Endothelial cell of umbilical vein (primary cell): ENCODE measurements around the gene PLPPR5. TPM values are rescaled to one million over a fixed set of nuclear protein-coding genes. Genes with fewer than 3 reads are reported as not detected.

Experiments used
- BruUV-seq: library from RNA; stranded (reverse); fragments of 400-500 nt; replicated peaks from 2 replicates; lab custom pipeline; 2021; lab: Mats Ljungman, UMichigan
- CTCF ChIA-PET: fragments of 300-600, 350-600 bp; sonication (Branson Sonifier 250); formaldehyde crosslinking; loops from one replicate; lab custom pipeline; 2021; ENCODE audit warnings: antibody characterized with exemption, inconsistent platforms; lab: Charles Lee
- POLR2A ChIA-PET: fragments of 300-600, 350-600 bp; sonication (Branson Sonifier 250); formaldehyde crosslinking; loops from one replicate; lab custom pipeline; 2021; ENCODE audit warnings: antibody characterized with exemption, inconsistent platforms; lab: Charles Lee
- DNase-seq: peaks from one replicate; pipeline ENCODE4 v3.0.0-alpha.2; 2011; ENCODE audit warnings: low read depth, low spot score
- FAIRE-seq: peaks from 2 replicates; lab custom pipeline; 2011; peaks lifted over from hg19 to GRCh38; lab: Jason Lieb, UNC
- H2AFZ ChIP-seq: 2 replicates; pipeline ENCODE4 v1.6.0; 2012; ENCODE audit warnings: low read depth, low read length, control low read depth, inconsistent platforms
- H3K27ac ChIP-seq: 2 replicates; pipeline ENCODE4 v1.5.1; 2011; ENCODE audit warnings: low read depth, mild to moderate bottlenecking, control low read depth, low read length, moderate library complexity; ENCODE audit not compliant: insufficient read depth
- H3K27me3 ChIP-seq, 2 experiments: 2 replicates each; pipeline versions ENCODE4 v1.6.0 to v1.6.1; 2011; ENCODE audit warnings: low read length in 2 of 2, mixed read lengths in 1 of 2; ENCODE audit not compliant: control insufficient read depth in 2 of 2, insufficient read depth in 2 of 2
- H3K36me3 ChIP-seq, 2 experiments: 2 replicates in 1 of 2; 3 replicates in 1 of 2; pipeline ENCODE4 v1.5.1; 2011; ENCODE audit warnings: low read length in 2 of 2, mild to moderate bottlenecking in 1 of 2, moderate library complexity in 1 of 2; ENCODE audit not compliant: control insufficient read depth in 2 of 2, insufficient read depth in 2 of 2; ENCODE audit errors: extremely low read depth in 1 of 2
- H3K4me1 ChIP-seq: 3 replicates; pipeline ENCODE4 v1.5.1; 2011; ENCODE audit warnings: mild to moderate bottlenecking, low read length; ENCODE audit not compliant: control insufficient read depth, insufficient read depth; ENCODE audit errors: extremely low read depth
- H3K4me2 ChIP-seq: 2 replicates; pipeline ENCODE4 v1.6.1; 2011; ENCODE audit warnings: low read length, control low read depth, mixed read lengths; ENCODE audit not compliant: insufficient read depth
- H3K4me3 ChIP-seq, 3 experiments: fragments of 200-600 bp in 1 of 3; sonication (generic), shearing (Covaris generic) in 1 of 3; replicated peaks in 1 of 3; 2 replicates each; pipeline ENCODE4 v1.5.1; 2011 to 2016; ENCODE audit warnings: control low read depth in 3 of 3, low read length in 3 of 3, mild to moderate bottlenecking in 2 of 3, inconsistent platforms in 1 of 3, low read depth in 1 of 3, moderate library complexity in 1 of 3; ENCODE audit not compliant: insufficient read depth in 1 of 3
- H3K79me2 ChIP-seq: 2 replicates; pipeline ENCODE4 v1.6.0; 2012; ENCODE audit warnings: low read length, inconsistent platforms; ENCODE audit not compliant: control insufficient read depth, insufficient read depth
- H3K9ac ChIP-seq: replicated peaks from 2 replicates; pipeline ENCODE3; 2011; ENCODE audit warnings: low read length, control low read depth; ENCODE audit not compliant: insufficient read depth; ENCODE audit errors: extremely low read depth
- H3K9me1 ChIP-seq: replicated peaks from 3 replicates; pipeline ENCODE4 v1.6.0; 2011; ENCODE audit warnings: mild to moderate bottlenecking, low read length; ENCODE audit not compliant: control insufficient read depth, insufficient read depth; ENCODE audit errors: extremely low read depth
- H3K9me3 ChIP-seq: replicated peaks from 2 replicates; pipeline ENCODE4 v1.5.1; 2012; ENCODE audit warnings: low read length, inconsistent platforms; ENCODE audit not compliant: control insufficient read depth, insufficient read depth
- H4K20me1 ChIP-seq: replicated peaks from 2 replicates; pipeline ENCODE3; 2011; ENCODE audit warnings: mild to moderate bottlenecking, low read length; ENCODE audit not compliant: control insufficient read depth, insufficient read depth; ENCODE audit errors: extremely low read depth
- CTCF ChIP-seq, 2 donors: IDR thresholded peaks; 1 replicate in 1 of 2; 2 replicates in 1 of 2; pipeline ENCODE4 v1.5.1; 2011; ENCODE audit warnings: low read length in 2 of 2, mild to moderate bottlenecking in 2 of 2, moderate library complexity in 2 of 2, control low read depth in 1 of 2, inconsistent platforms in 1 of 2, low read depth in 1 of 2; ENCODE audit not compliant: insufficient read depth in 1 of 2; ENCODE audit errors: extremely low read depth in 1 of 2
- EZH2 ChIP-seq: IDR thresholded peaks from 2 replicates; pipeline ENCODE4 v1.6.1; 2012; ENCODE audit warnings: borderline replicate concordance, low read depth, mild to moderate bottlenecking, moderate library complexity, low read length, inconsistent platforms; ENCODE audit not compliant: severe bottlenecking
- FOS ChIP-seq: IDR thresholded peaks from 2 replicates; pipeline ENCODE4 v1.6.1; 2011; ENCODE audit warnings: mild to moderate bottlenecking, low read length, moderate library complexity, borderline replicate concordance; ENCODE audit not compliant: insufficient read depth
- GATA2 ChIP-seq: IDR thresholded peaks from 2 replicates; pipeline ENCODE4 v1.7.0; 2011; ENCODE audit warnings: low read depth, mild to moderate bottlenecking, moderate library complexity, mixed read lengths, low read length; ENCODE audit not compliant: insufficient read length, insufficient read depth
- JUN ChIP-seq: IDR thresholded peaks from 2 replicates; pipeline ENCODE4 v1.6.1; 2011; ENCODE audit warnings: borderline replicate concordance, low read depth; ENCODE audit not compliant: insufficient read length, insufficient read depth
- MAX ChIP-seq: IDR thresholded peaks from 2 replicates; pipeline ENCODE4 v1.6.1; 2011; ENCODE audit not compliant: insufficient read depth, insufficient read length
- MYC ChIP-seq: IDR thresholded peaks from one replicate; pipeline ENCODE4 v1.6.1; 2011; ENCODE audit warnings: mild to moderate bottlenecking, low read depth, low read length
- POLR2A ChIP-seq: IDR thresholded peaks from 2 replicates; pipeline ENCODE4 v1.6.1; 2012; ENCODE audit warnings: low read depth, mild to moderate bottlenecking, control low read depth, low read length
- POLR2AphosphoS5 ChIP-seq: IDR thresholded peaks from 2 replicates; pipeline ENCODE4 v1.6.1; 2012; ENCODE audit warnings: low read depth, mild to moderate bottlenecking, control low read depth, low read length, moderate library complexity; ENCODE audit not compliant: insufficient read depth
- dilution Hi-C: fragments of 300-500 bp; cut with MboI; formaldehyde crosslinking; loops from one replicate; pipeline ENCODE4 v1.15.0; 2019; ENCODE audit warnings: low sequenced_read_pairs; ENCODE audit not compliant: extremely low pct_ligation_motif_present
- intact Hi-C: fragments of 100-400 bp; cut with micrococcal nuclease; formaldehyde crosslinking; loops from one replicate; pipeline ENCODE4 v1.10.0; 2022
- polyA plus RNA-seq, 4 experiments: library from polyadenylated mRNA; depleted of rRNA in 3 of 4; stranded (reverse) in 3 of 4; unstranded in 1 of 4; fragments of >200 nt; gene quantifications; 2 replicates each; pipeline versions ENCODE4 v1.2.1 to v1.2.3, GENCODE V29; 2011 to 2012; ENCODE audit warnings: missing spikeins in 1 of 4
- total RNA-seq: library from RNA; stranded (reverse); gene quantifications from 2 replicates; pipeline ENCODE4 v1.2.3, GENCODE V29; 2021

The PLPPR5 gene
- total and polyA plus RNA-seq, 2 donors (not counting 3 experiments of a cell fraction or from before 2014, with no cell fraction given), result not detected

- BruUV-seq, result no TSS peak
- H2AFZ ChIP-seq, result no peak overlapping the region
- peak; percentile 46 for FAIRE-seq
- peaks cover 7 to 20% of the 10 kb centered on the region in 2 experiments for H3K27me3 ChIP-seq
- no peaks in the 10 kb centered on the region for H3K4me1 ChIP-seq
- no peak for TF ChIP-seq POLR2AphosphoS5
- TF ChIP-seq FOS, result peak; percentile 71
- TF ChIP-seq MYC, result no peak
- TF ChIP-seq GATA2, result no peak
- TF ChIP-seq JUN, result peak; percentile 56
- TF ChIP-seq EZH2, result no peak
- no peak for TF ChIP-seq POLR2A
- no peak for TF ChIP-seq MAX
- no peak for TF ChIP-seq CTCF (IDR thresholded peaks at IDR 0.05; ENCODE audit: extremely low read depth in 1 of 2, insufficient read depth in 1 of 2, low read depth in 1 of 2, low read length in 2 of 2)
- POLR2A ChIA-PET, result no interaction called here
- no peaks in the 10 kb centered on the region for H3K79me2 ChIP-seq
- no peak overlapping the region for H3K9ac ChIP-seq
- intact Hi-C loops (no loop called here), dilution Hi-C loops (no loop called here)
- H3K36me3 ChIP-seq, result no peaks in the 10 kb centered on the region
- H3K4me3 ChIP-seq, result no peak overlapping the region
- H3K9me3 ChIP-seq, result no peaks in the 10 kb centered on the region
- H3K9me1 ChIP-seq, result no peaks in the 10 kb centered on the region
- H3K27ac ChIP-seq, result no peak overlapping the region
- H3K4me2 ChIP-seq, result no peak overlapping the region
- DNase-seq, result peak; percentile 27
- CTCF ChIA-PET, result no interaction called here
- no peaks in the 10 kb centered on the region for H4K20me1 ChIP-seq
Observed at GRCh38 chr1:98981917-98982513, 22.6 kb downstream of the PLPPR5 start.
